Muscle of leg (tissue), 11 donors: ENCODE data around the gene FAAH. TPM values are rescaled to one million over a fixed set of nuclear protein-coding genes. Genes with fewer than 3 reads are reported as not detected.

Experiments used
- DNase-seq: peaks from one replicate; pipeline ENCODE4 v3.0.0; 2013
- H3K27ac ChIP-seq: one replicate; pipeline ENCODE4 v1.5.1; 2013; ENCODE audit warnings: mild to moderate bottlenecking, low read length, control low read depth
- H3K27me3 ChIP-seq: one replicate; pipeline ENCODE4 v1.6.1; 2013; ENCODE audit warnings: low read length; ENCODE audit not compliant: control insufficient read depth, insufficient read depth
- H3K36me3 ChIP-seq: one replicate; pipeline ENCODE4 v1.6.1; 2013; ENCODE audit warnings: low read length; ENCODE audit not compliant: control insufficient read depth, insufficient read depth
- H3K4me1 ChIP-seq: one replicate; pipeline ENCODE4 v1.6.1; 2013; ENCODE audit warnings: low read length; ENCODE audit not compliant: control insufficient read depth, insufficient read depth
- H3K4me3 ChIP-seq: one replicate; pipeline ENCODE4 v1.5.1; 2013; ENCODE audit warnings: low read length, control low read depth
- H3K9me3 ChIP-seq: replicated peaks from 2 replicates; pipeline ENCODE4 v1.6.1; 2013; ENCODE audit warnings: low read depth, low read length; ENCODE audit not compliant: control insufficient read depth
- WGBS: methylation state at CpG from one replicate; pipeline ENCODE4 v1.1.5; 2013; ENCODE audit warnings: missing lambda C conversion rate; ENCODE audit not compliant: insufficient coverage; 5-methylcytosine and 5-hydroxymethylcytosine counted together
- polyA plus RNA-seq, 8 donors: library from polyadenylated mRNA; unstranded; fragments of 120-200 nt; gene quantifications; one replicate each; pipeline versions ENCODE4 v1.2.1 to v1.2.3, GENCODE V29; 2013; ENCODE audit warnings: inconsistent platforms in 1 of 8, low replicate concordance in 1 of 8; ENCODE audit not compliant: insufficient read length in 8 of 8, insufficient read depth in 1 of 8
- total RNA-seq: library from RNA; stranded (reverse); fragments of 120-200 nt; gene quantifications from one replicate; pipeline ENCODE4 v1.2.4, GENCODE V29; 2013

FAAH gene
- total and polyA plus RNA-seq, 9 donors = 9.7 to 25.8 (median 15.0) TPM

DNA sequence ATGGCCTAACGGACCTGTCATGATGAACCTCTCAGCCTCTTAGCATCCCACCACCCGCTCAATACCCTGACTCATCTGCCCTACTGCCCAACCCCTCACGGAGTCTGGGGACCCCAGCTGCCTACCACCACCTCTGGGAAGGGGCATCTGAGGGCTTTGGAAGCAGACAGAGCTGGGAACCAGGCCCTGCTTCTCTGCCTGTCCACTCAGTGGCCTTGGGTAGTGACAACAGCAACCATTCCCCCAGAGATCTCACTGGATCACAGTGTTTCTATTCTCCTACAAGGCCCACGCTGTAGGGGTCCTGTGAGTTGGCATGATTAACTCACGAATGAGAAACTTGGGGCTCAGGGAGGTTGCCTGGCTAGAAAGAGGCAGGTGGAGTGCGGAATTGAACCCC lies 63.1 kb downstream of the FAAH start:
- Histone ChIP-seq H3K4me3 (no peak overlapping the region), H3K36me3 (no peaks in the 10 kb centered on the region), H3K9me3 (no peaks in the 10 kb centered on the region), H3K27me3 (peaks cover 76% of the 10 kb centered on the region), H3K27ac (no peak overlapping the region), H3K4me1 (peaks cover 2% of the 10 kb centered on the region)
- no peak for DNase-seq
- no CpG with 5 or more reads among the region's 6 CpGs for WGBS

GRCh38 chr1:46458190-46458589 lies 64.1 kb downstream of the FAAH start:
- Histone ChIP-seq H3K4me3 (no peak overlapping the region), H3K4me1 (peaks cover 2% of the 10 kb centered on the region), H3K27ac (no peak overlapping the region), H3K27me3 (peaks cover 67% of the 10 kb centered on the region), H3K36me3 (no peaks in the 10 kb centered on the region), H3K9me3 (no peaks in the 10 kb centered on the region)
- WGBS = 41% methylated on average over 3 of the region's 4 CpGs
- DNase-seq = no peak

GRCh38 chr1:46458846-46459245 lies 64.7 kb downstream of the FAAH start:
- DNase-seq = no peak
- Histone ChIP-seq H3K27me3 (peaks cover 61% of the 10 kb centered on the region), H3K36me3 (no peaks in the 10 kb centered on the region), H3K27ac (no peak overlapping the region), H3K4me3 (no peak overlapping the region), H3K4me1 (peaks cover 2% of the 10 kb centered on the region), H3K9me3 (no peaks in the 10 kb centered on the region)
- 48% methylated on average over 5 of the region's 7 CpGs for WGBS

DNA sequence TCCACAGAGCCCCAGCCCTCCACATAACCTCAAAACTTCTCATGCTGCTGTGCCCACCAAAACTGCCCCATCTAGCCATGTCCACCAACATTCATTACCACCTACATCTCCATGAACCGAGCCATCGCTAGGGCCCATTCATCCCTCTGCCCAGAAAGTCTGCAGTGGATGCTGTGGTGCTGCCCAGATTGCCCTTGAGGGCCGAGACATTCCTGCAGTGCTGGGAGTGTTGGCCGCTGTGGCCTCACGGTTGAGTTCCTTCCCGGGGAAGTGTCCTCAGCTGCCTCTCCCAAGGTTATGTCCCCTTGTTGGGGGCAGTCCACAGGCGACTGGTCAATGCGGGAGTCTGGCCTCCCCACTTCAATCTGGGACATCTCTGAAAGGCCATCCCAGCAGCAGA lies 65.2 kb downstream of the FAAH start:
- H3K4me3 ChIP-seq = no peak overlapping the region
- H3K36me3 ChIP-seq = no peaks in the 10 kb centered on the region
- no peaks in the 10 kb centered on the region for H3K9me3 ChIP-seq
- DNase-seq = no peak
- H3K27me3 ChIP-seq = peaks cover 61% of the 10 kb centered on the region
- no peaks in the 10 kb centered on the region for H3K4me1 ChIP-seq
- no peak overlapping the region for H3K27ac ChIP-seq
- WGBS = 75% methylated on average over 8 of the region's 8 CpGs

DNA sequence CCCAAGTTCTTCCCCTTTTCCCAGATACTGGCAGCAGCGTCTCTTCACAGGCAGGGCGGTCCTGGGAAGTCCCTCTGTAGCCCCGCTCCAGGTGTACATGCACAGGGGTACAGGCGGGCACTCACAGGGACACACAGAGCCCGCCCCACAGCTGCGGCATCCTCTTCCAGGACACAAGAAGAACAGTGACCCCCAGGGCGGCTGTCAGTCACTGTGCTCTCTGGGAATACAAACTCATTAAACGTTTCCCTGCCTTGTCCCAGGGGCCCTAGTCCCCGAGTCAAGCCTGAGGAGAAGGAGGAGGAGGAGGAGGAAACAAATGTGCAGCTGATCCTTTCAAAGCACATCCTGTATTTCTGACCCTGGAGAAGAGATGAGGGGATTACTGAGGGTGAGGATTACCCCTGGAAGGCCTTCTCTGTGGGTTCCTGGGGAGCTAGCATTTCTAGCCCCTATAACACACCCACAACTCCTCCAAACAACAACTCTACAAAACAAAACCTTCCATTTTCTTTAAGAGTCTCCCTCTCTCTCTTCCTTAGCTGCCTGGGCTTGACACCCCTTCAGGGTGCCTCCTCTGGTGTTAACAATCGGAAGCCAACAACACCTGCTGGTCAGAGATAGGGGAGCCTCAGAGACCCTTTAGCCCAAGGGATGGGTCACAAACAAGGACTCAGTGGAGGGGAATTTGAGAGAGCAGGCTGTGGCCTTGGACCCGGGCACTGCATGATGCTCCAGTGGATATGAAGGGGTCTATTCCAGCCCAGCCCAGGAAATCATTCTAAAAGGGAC lies 67.1 kb downstream of the FAAH start:
- peaks cover 65% of the 10 kb centered on the region for H3K27me3 ChIP-seq
- 60% methylated on average over 5 of the region's 11 CpGs for WGBS

GRCh38 chr1:46461809-46462448 lies 67.8 kb downstream of the FAAH start:
- WGBS = 39% methylated on average over 3 of the region's 5 CpGs
- Histone ChIP-seq H3K4me1 (peaks cover 2% of the 10 kb centered on the region), H3K9me3 (no peaks in the 10 kb centered on the region), H3K27me3 (peaks cover 71% of the 10 kb centered on the region), H3K27ac (no peak overlapping the region), H3K4me3 (no peak overlapping the region), H3K36me3 (no peaks in the 10 kb centered on the region)
- DNase-seq = no peak

More for the DNA sequence above, 67.1 kb downstream of the FAAH start:
- Histone ChIP-seq H3K4me1 (no peaks in the 10 kb centered on the region), H3K9me3 (no peaks in the 10 kb centered on the region), H3K27ac (no peak overlapping the region), H3K36me3 (no peaks in the 10 kb centered on the region), H3K4me3 (no peak overlapping the region)
- no peak for DNase-seq

Other genes with a start within 250 kb of the FAAH start
- not detected for gene TSPAN1, start 219.2 kb upstream of the FAAH start, total RNA-seq
- gene TSPAN1, start 219.2 kb upstream of the FAAH start, polyA plus RNA-seq = 1 to 10 TPM in 1 of 8 donors, under 1 TPM in 6, not detected in 1; 0.31 to 1.7 (median 0.51) TPM
- gene P3R3URF, start 217.8 kb upstream of the FAAH start, total RNA-seq = not detected
- gene P3R3URF, start 217.8 kb upstream of the FAAH start, polyA plus RNA-seq = not detected
- 65.5 TPM for gene POMGNT1, start 195.9 kb upstream of the FAAH start, total RNA-seq
- gene POMGNT1, start 195.9 kb upstream of the FAAH start, polyA plus RNA-seq = 10 to 100 TPM; 45.3 to 56.5 (median 49.1) TPM
- gene LURAP1, start 191.0 kb upstream of the FAAH start, total RNA-seq = 1.4 TPM
- gene LURAP1, start 191.0 kb upstream of the FAAH start, polyA plus RNA-seq = 1 to 10 TPM in 5 of 8 donors, under 1 TPM in 3; 0.58 to 1.2 (median 1.0) TPM
- gene RAD54L, start 146.6 kb upstream of the FAAH start, total RNA-seq = 2.8 TPM
- gene RAD54L, start 146.6 kb upstream of the FAAH start, polyA plus RNA-seq = 1 to 10 TPM; 6.6 to 9.2 (median 7.8) TPM
- 49.5 TPM for gene LRRC41, start 90.7 kb upstream of the FAAH start, total RNA-seq
- 10 to 100 TPM; 50.7 to 65.5 (median 59.8) TPM for gene LRRC41, start 90.7 kb upstream of the FAAH start, polyA plus RNA-seq
- gene UQCRH, start 90.6 kb upstream of the FAAH start, total RNA-seq = 415 TPM
- gene UQCRH, start 90.6 kb upstream of the FAAH start, polyA plus RNA-seq = 100 to 1,000 TPM; 288 to 407 (median 337) TPM
- gene NSUN4, start 53.5 kb upstream of the FAAH start, total RNA-seq = 9.0 TPM
- gene NSUN4, start 53.5 kb upstream of the FAAH start, polyA plus RNA-seq = 10 to 100 TPM; 10.6 to 15.5 (median 12.4) TPM
- gene DMBX1, start 95.5 kb downstream of the FAAH start, total RNA-seq = not detected
- under 1 TPM in 2 of 8 donors, not detected in 6; 0.06 to 0.12 TPM for gene DMBX1, start 95.5 kb downstream of the FAAH start, polyA plus RNA-seq
- gene KNCN, start 157.3 kb downstream of the FAAH start, total RNA-seq = not detected
- under 1 TPM in 2 of 8 donors, not detected in 6; 0.20 to 0.24 TPM for gene KNCN, start 157.3 kb downstream of the FAAH start, polyA plus RNA-seq
- 19.3 TPM for gene MKNK1, start 210.0 kb downstream of the FAAH start, total RNA-seq
- 10 to 100 TPM; 19.9 to 32.5 (median 28.8) TPM for gene MKNK1, start 210.0 kb downstream of the FAAH start, polyA plus RNA-seq
- 12.6 TPM for gene MOB3C, start 222.5 kb downstream of the FAAH start, total RNA-seq
- gene MOB3C, start 222.5 kb downstream of the FAAH start, polyA plus RNA-seq = 10 to 100 TPM; 11.9 to 14.2 (median 12.5) TPM